Measurements from ENCODE around the gene ARL16. TPM values are rescaled to one million over a fixed set of nuclear protein-coding genes. Genes with fewer than 3 reads are reported as not detected.

Gene ARL16
- total RNA-seq, 1 donor from 2014 or later: 55.2 TPM

DNA sequence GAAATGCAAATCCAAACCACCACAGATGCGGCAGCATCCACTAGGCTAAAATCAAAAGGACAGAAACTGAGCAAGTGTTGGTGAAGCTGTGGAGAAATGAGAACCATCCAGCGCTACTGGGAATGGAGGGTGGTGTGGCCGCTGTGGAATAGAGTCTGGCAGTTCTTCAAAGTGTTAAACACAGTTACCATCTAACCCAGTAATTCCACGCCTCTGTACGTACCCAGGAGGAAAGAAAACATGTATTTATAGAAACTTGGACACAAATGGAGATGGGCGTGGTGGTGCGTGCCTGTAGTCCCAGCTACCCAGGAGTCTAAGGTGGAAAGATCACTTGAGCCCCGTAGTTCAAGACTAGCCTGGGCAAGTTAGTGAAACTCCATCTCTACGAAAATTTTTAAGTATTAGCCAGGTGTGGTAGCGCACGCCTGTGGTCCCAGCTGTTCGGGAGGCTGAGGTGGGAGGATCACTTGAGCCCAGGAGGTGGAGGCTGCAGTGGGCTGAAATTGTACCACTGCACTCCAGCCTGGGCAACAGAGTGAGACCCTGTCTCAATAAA is 40.1 kb upstream of the ARL16 start:
- H3K27ac Mint-ChIP-seq (ENCODE audit: unreplicated experiment): no peak overlapping the region

DNA sequence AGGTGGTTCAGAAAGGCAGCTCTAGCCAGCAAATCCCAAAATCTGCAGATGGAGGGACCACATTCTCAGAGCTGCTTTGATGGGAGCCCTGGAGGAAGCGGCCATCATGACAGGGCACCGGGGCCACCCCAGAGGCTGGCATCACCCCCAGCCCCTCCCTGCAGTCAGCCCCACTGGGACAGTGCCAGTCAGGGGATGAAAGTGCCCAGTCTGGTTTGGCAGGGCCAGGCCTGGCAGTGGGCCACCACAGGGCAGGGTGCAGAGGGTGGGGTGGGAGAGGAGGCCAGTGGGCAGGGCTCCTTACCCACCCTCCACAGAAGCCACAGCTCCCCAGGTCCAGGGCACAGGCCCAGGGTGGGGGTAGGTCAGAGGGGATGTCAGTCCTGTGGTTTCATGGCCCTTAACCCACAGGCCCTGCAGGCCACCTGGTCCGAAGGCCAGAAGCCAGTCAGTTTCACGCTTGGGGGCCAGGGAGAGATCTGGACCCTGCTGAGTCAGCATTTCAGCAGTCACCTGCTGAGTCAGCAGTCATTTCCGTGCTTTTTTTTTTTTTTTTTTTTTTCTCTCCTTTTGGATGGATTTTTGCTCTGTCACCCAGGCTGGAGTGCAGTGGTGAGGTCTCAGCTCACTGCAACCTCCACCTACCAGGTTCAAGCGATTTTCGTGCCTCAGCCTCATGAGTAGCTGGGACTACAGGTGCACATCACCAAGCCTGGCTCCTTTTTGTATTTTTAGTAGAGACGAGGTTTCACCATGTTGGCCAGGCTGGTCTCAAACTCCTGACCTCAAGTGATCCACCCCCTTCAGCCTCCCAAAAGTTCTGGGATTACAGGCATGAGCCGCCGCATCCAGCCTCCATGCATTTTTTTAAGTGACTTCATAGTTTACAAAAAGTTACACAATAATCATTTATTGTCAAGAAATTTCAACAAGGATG is 38.9 kb upstream of the ARL16 start:
- Mint-ChIP-seq H3K9me3 (ENCODE audit: unreplicated experiment) (peaks cover 8% of the 10 kb centered on the region), H3K4me3 (ENCODE audit: unreplicated experiment) (peak overlapping the region; percentile 25), H3K36me3 (ENCODE audit: unreplicated experiment) (no peaks in the 10 kb centered on the region), H3K27me3 (ENCODE audit: unreplicated experiment) (peaks cover 7% of the 10 kb centered on the region), H3K4me1 (ENCODE audit: low read depth, unreplicated experiment) (peaks cover 6% of the 10 kb centered on the region), H3K27ac (ENCODE audit: unreplicated experiment) (no peak overlapping the region)
- TF ChIP-seq, protein P1, sequence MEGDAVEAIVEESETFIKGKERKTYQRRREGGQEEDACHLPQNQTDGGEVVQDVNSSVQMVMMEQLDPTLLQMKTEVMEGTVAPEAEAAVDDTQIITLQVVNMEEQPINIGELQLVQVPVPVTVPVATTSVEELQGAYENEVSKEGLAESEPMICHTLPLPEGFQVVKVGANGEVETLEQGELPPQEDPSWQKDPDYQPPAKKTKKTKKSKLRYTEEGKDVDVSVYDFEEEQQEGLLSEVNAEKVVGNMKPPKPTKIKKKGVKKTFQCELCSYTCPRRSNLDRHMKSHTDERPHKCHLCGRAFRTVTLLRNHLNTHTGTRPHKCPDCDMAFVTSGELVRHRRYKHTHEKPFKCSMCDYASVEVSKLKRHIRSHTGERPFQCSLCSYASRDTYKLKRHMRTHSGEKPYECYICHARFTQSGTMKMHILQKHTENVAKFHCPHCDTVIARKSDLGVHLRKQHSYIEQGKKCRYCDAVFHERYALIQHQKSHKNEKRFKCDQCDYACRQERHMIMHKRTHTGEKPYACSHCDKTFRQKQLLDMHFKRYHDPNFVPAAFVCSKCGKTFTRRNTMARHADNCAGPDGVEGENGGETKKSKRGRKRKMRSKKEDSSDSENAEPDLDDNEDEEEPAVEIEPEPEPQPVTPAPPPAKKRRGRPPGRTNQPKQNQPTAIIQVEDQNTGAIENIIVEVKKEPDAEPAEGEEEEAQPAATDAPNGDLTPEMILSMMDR (IDR thresholded peaks at IDR 0.05; ENCODE audit: partially characterized antibody, unreplicated experiment): no peak
- no peak for DNase-seq

More for the DNA sequence above, 40.1 kb upstream of the ARL16 start:
- no peak for DNase-seq
- Mint-ChIP-seq H3K36me3 (ENCODE audit: unreplicated experiment) (no peaks in the 10 kb centered on the region), H3K27me3 (ENCODE audit: unreplicated experiment) (peaks cover 7% of the 10 kb centered on the region), H3K4me1 (ENCODE audit: low read depth, unreplicated experiment) (peaks cover 6% of the 10 kb centered on the region), H3K4me3 (ENCODE audit: unreplicated experiment) (no peak overlapping the region), H3K9me3 (ENCODE audit: unreplicated experiment) (peaks cover 6% of the 10 kb centered on the region)
- TF ChIP-seq, protein P1 (IDR thresholded peaks at IDR 0.05; ENCODE audit: partially characterized antibody, unreplicated experiment): no peak

DNA sequence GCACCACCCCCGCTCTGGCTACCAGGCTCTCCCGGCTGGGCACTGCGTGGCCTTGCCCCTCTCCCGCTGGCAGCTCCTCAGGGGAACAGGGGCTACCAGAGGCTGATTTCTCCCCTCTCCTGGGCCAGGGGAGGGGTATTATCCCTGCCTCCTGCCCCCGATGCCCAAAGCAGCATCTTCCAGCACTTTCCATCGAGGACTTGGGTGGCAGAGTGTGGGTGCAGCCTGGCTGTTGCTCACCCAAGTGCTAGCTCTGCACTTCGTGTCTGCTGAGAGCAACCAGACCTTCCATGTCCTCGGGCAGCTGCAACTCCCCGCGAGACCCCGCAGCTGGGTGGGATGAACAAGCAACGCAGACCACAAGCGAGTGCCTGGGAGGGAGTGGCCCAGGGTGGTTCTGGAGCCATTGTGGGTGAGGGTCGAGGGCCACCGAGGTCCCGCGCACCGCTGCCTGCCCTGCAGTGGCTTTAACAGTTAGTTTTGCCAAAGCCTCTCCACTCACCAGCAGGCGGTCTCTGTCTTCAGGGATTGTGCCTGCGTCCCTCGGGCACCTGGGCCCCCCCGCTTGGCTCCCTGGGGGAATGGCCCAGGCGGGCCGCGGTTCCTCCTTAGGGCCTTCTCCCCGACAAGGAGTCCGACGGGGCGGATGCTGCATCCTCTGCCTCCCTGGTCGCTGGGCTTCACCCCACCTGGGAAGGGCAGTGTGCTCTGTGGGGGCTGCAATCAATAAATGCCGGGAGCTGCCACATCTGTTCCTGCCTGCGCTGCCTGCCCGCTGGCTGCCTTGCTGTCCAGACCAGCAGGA is 36.9 kb upstream of the ARL16 start:
- no peak for DNase-seq
- Mint-ChIP-seq H3K4me1 (ENCODE audit: low read depth, unreplicated experiment) (peaks cover 6% of the 10 kb centered on the region), H3K9me3 (ENCODE audit: unreplicated experiment) (peaks cover 8% of the 10 kb centered on the region), H3K4me3 (ENCODE audit: unreplicated experiment) (peak overlapping the region; percentile 20), H3K27me3 (ENCODE audit: unreplicated experiment) (peaks cover 5% of the 10 kb centered on the region), H3K36me3 (ENCODE audit: unreplicated experiment) (no peaks in the 10 kb centered on the region), H3K27ac (ENCODE audit: unreplicated experiment) (peak overlapping the region; percentile 43)
- TF ChIP-seq, protein P1 (IDR thresholded peaks at IDR 0.05; ENCODE audit: partially characterized antibody, unreplicated experiment): no peak

DNA sequence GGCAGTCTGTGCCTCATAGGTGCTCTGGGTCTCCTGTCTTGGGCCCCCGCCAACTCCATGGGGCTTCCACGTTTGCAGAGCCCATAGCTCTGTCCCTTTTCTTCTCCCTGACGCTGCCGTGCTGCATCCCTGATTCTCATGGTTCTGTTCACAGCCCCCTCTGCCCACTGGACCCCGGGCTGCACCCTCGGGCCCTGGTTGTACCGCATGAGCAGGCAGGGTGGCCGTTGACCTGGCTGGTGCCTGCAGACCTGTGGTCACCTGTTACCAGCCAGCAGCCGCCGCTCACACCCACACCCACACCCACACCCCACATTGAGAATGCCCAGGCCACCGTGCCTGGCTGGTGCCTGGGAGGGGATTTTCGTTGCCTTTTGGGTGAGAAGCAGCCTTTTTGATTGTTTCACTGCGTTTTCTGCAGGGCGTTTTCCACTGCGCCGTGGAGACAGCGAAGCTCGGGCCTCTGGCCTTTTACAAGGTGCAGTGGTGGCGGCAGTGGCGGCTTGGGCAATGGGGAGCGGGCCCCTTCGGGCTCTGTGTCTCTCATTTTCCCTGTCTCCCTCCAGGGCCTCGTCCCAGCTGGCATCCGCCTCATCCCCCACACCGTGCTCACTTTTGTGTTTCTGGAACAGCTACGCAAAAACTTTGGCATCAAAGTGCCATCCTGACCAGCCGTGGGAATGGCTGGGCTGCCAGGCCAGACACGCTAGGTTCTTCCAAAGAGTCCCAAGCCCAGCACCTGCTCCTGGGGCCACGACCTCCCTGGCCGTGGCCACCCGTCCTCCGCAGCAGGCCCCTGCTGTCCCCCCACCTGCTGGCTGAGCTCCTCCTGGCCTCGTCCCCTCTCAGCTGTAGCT is 36.0 kb upstream of the ARL16 start:
- Mint-ChIP-seq H3K9me3 (ENCODE audit: unreplicated experiment) (peaks cover 8% of the 10 kb centered on the region), H3K27ac (ENCODE audit: unreplicated experiment) (no peak overlapping the region), H3K4me3 (ENCODE audit: unreplicated experiment) (no peak overlapping the region), H3K36me3 (ENCODE audit: unreplicated experiment) (no peaks in the 10 kb centered on the region), H3K4me1 (ENCODE audit: low read depth, unreplicated experiment) (peaks cover 6% of the 10 kb centered on the region), H3K27me3 (ENCODE audit: unreplicated experiment) (peaks cover 5% of the 10 kb centered on the region)
- no peak for DNase-seq
- TF ChIP-seq, protein P1 (IDR thresholded peaks at IDR 0.05; ENCODE audit: partially characterized antibody, unreplicated experiment): no peak

Measured in glutamatergic neuron (in vitro differentiated cells).